ENCODE results near the gene SETD4.

DNA sequence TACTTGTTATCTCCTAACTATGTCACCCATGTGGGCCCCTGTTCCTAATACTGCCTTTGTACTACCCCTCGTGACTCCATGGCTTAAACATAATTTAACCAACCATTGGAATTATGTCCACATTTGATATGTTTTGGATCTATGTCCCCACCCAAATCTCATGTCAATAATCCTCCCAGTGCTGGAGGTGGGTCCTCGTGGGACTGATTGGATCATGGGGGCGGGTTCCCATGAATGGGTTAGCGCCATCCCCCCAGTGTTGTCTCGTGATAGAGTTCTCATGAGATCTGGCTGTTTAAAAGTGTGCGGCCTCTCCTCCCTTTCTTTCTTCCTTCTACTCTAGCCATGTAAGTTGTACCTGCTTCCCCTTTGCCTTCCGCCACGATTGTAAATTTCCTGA lies 19.3 kb upstream of the SETD4 start:
- TF ChIP-seq CTCF (conservative IDR thresholded peaks at IDR 0.05 in 1 of 2, IDR thresholded peaks at IDR 0.05 in 1 of 2; ENCODE audit: extremely low read depth in 1 of 2, insufficient read depth in 1 of 2, low read depth in 1 of 2, low read length in 2 of 2) (no peak), EZH2 (IDR thresholded peaks at IDR 0.05; ENCODE audit: borderline replicate concordance, low read length) (no peak)
